HUES64 (cell line): ENCODE results near the gene PPM1D.

ENCODE experiments used
- H3K27ac ChIP-seq: 2 replicates; pipeline ENCODE4 v1.7.0; 2013; ENCODE audit warnings: low read depth, low read length, inconsistent platforms
- H3K27me3 ChIP-seq: 2 replicates; pipeline ENCODE4 v1.6.1; 2013; ENCODE audit warnings: mild to moderate bottlenecking, low read length; ENCODE audit not compliant: insufficient read depth
- H3K36me3 ChIP-seq: 2 replicates; pipeline ENCODE4 v1.6.1; 2013; ENCODE audit warnings: mild to moderate bottlenecking, low read length; ENCODE audit not compliant: insufficient read depth
- H3K4me1 ChIP-seq: 2 replicates; pipeline ENCODE4 v1.6.1; 2013; ENCODE audit warnings: mild to moderate bottlenecking, low read length, moderate library complexity; ENCODE audit not compliant: insufficient read depth
- H3K4me3 ChIP-seq: 2 replicates; pipeline ENCODE4 v1.5.1; 2013; ENCODE audit warnings: mild to moderate bottlenecking, low read length, moderate library complexity
- H3K9ac ChIP-seq: 2 replicates; pipeline ENCODE4 v1.6.1; 2013; ENCODE audit warnings: mild to moderate bottlenecking, low read depth, low read length
- H3K9me3 ChIP-seq: 2 replicates; pipeline ENCODE4 v1.6.1; 2013; ENCODE audit warnings: low read depth, low read length; ENCODE audit not compliant: insufficient read depth
- whole genome bisulfite sequencing: fragments of 150-250, 120-280 bp; methylation state at CpG from one replicate; pipeline ENCODE4 v1.1.7; 2013; ENCODE audit warnings: missing lambda C conversion rate; 5-methylcytosine and 5-hydroxymethylcytosine counted together

Gene PPM1D

DNA sequence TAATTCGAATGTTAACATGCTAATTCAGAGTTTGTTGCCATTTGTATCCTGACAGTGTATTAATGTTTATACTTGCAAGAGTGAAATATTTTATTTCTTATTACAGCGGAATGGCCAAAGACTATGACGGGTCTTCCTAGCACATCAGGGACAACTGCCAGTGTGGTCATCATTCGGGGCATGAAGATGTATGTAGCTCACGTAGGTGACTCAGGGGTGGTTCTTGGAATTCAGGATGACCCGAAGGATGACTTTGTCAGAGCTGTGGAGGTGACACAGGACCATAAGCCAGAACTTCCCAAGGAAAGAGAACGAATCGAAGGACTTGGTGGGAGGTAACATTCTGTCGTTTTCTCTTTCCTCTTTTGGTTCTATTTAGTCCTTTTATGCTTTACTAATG is 23.4 kb downstream of the PPM1D start:
- Histone ChIP-seq H3K36me3 (peaks cover 20% of the 10 kb centered on the region), H3K4me1 (no peaks in the 10 kb centered on the region), H3K27ac (no peak overlapping the region), H3K9ac (no peak overlapping the region), H3K27me3 (no peaks in the 10 kb centered on the region), H3K9me3 (no peaks in the 10 kb centered on the region), H3K4me3 (no peak overlapping the region)
- WGBS, result 97% methylated on average over 7 of the region's 9 CpGs

DNA sequence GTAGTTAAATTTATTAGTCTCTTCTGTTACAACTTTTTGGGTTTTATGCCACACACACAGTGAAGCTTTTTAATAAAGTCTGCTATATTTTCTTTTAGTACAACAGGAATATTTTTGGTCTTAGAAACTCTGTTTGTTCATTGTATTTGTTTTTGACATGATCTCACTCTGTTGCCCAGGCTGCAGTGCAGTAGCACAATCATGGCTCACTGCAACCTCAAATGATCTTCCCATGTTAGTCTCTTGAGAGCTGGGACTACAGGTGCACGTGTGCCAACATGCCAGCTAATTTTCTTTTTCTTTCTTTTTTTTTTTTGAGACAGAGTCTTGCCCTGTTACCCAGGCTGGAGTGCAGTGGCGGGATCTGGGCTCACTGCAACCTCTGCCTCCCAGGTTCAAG is 27.1 kb downstream of the PPM1D start:
- no peak overlapping the region for H3K9ac ChIP-seq
- peaks cover 27% of the 10 kb centered on the region for H3K36me3 ChIP-seq
- H3K27ac ChIP-seq, result no peak overlapping the region
- H3K4me3 ChIP-seq, result no peak overlapping the region
- 100% methylated on average over 2 of the region's 2 CpGs for WGBS
- H3K4me1 ChIP-seq, result no peaks in the 10 kb centered on the region
- H3K27me3 ChIP-seq, result no peaks in the 10 kb centered on the region
- no peaks in the 10 kb centered on the region for H3K9me3 ChIP-seq

DNA sequence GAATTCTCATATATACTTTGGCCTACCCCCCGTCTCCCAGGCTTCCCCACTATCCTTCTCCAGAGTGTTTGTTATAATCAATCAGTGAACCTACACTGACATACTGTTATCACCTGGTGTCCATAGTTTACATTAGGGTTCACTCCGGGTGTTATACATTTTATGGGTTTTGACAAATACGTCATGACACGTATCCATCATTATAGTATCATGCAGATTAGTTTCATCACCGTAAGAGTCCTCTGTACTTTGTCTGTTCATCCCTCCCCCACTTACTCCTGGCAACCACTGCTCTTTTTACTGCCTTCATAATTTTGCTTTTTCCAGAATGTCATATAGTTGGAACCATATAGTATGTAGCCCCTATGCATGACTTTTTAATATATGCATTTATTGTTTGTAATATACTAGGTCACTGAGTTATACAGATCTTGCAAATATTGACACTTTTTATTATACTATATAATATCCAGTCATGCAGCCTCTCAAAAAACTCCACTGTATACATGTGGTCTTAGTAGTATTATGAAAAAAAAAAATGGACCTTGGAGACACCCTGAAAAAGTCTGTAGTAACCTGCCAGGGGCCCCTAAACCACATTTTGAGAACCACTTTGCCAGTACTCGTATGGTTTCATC is 28.4 kb downstream of the PPM1D start:
- Histone ChIP-seq H3K27ac (no peak overlapping the region), H3K4me3 (no peak overlapping the region), H3K27me3 (no peaks in the 10 kb centered on the region), H3K9me3 (no peaks in the 10 kb centered on the region), H3K9ac (no peak overlapping the region), H3K36me3 (peaks cover 31% of the 10 kb centered on the region), H3K4me1 (no peaks in the 10 kb centered on the region)
- 94% methylated on average over 5 of the region's 6 CpGs for WGBS

DNA sequence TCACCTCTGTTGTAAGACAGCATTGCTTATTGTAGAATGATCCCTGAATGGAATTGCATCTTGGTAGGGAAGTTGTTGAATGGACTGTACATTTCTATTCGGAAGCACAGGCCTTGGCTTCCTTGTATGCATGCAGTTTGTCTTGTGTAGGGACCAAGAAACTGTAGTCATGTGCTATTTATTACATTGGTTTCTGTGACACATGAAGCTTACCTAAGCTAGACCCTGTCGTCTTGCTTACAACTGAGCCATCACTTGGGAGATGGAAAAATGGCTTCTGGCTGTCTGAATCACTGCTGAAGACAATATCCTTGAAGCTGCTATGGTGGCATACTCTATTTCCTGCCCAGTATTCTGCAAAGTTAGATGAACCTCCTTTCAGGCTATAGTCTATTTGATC is 29.1 kb downstream of the PPM1D start:
- no peaks in the 10 kb centered on the region for H3K9me3 ChIP-seq
- no peak overlapping the region for H3K9ac ChIP-seq
- 95% methylated on average over 2 of the region's 2 CpGs for WGBS
- no peaks in the 10 kb centered on the region for H3K27me3 ChIP-seq
- no peak overlapping the region for H3K27ac ChIP-seq
- no peak overlapping the region for H3K4me3 ChIP-seq
- no peaks in the 10 kb centered on the region for H3K4me1 ChIP-seq
- peaks cover 38% of the 10 kb centered on the region for H3K36me3 ChIP-seq

DNA sequence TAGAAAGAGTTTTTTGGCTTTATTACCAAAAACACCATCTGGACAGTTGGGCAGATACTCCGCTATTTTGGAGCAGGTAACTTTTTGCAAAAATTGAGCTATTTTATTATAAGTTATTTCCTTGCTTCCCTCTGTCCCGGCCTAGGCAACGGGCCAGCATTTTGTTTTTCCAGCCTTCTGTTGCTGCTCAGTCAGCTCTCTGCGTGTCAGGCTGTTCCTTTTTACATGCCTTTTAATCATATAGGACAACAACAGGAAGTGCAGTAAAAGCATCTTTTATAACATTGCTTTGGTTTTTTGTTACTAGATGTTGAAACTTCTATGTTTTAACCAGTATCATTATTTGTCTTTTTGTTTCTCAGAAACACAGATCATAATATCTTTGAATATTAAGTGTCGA is 30.4 kb downstream of the PPM1D start:
- Histone ChIP-seq H3K4me3 (no peak overlapping the region), H3K27me3 (no peaks in the 10 kb centered on the region), H3K9ac (no peak overlapping the region), H3K4me1 (no peaks in the 10 kb centered on the region), H3K27ac (no peak overlapping the region), H3K9me3 (no peaks in the 10 kb centered on the region), H3K36me3 (peaks cover 43% of the 10 kb centered on the region)
- WGBS, result 100% methylated on average over 4 of the region's 5 CpGs

DNA sequence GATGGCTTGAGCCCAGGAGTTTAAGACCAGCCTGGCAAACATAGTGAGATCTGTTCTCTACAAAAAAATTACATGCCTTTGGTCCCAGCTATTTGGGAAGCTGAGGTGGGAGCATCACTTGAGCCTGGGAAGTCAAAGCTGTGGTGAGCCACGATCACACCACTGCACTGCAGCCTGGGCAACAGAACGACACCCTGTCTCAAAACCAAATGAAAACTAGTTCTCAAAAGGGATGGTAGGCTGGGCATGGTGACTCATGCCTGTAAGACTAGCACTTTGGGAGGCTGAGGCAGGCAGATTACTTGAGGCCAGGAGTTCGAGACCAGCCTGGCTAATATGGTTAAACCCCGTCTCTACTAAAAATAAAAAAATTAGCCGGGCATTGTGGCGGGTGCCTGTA is 31.1 kb downstream of the PPM1D start:
- Histone ChIP-seq H3K9me3 (no peaks in the 10 kb centered on the region), H3K9ac (no peak overlapping the region), H3K4me1 (no peaks in the 10 kb centered on the region), H3K27ac (no peak overlapping the region), H3K36me3 (peaks cover 44% of the 10 kb centered on the region), H3K27me3 (no peaks in the 10 kb centered on the region), H3K4me3 (no peak overlapping the region)
- 95% methylated on average over 6 of the region's 6 CpGs for WGBS

DNA sequence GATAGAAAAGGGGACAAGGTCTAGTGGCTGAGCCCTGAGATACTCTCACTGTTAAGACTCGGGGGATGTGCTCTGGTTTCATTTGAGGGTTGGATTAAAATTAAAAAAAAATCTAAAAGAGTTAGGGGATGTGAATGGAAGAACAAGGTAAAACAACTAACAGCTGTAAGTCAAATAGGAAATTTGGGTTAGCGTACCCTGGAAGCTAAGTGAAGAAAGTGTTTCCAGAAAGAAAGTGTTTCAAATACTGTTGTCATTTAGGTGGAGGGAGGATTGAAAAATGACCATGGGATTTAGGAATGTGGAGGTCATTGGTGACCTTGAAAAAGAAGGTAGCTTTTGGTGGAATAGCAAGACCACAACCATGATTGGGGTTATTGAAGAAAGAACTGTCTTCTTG is 37.7 kb downstream of the PPM1D start:
- Histone ChIP-seq H3K4me1 (no peaks in the 10 kb centered on the region), H3K9ac (no peak overlapping the region), H3K9me3 (no peaks in the 10 kb centered on the region), H3K4me3 (no peak overlapping the region), H3K27me3 (no peaks in the 10 kb centered on the region), H3K36me3 (peaks cover 47% of the 10 kb centered on the region), H3K27ac (no peak overlapping the region)
- WGBS, result 95% methylated on average over 2 of the region's 2 CpGs

DNA sequence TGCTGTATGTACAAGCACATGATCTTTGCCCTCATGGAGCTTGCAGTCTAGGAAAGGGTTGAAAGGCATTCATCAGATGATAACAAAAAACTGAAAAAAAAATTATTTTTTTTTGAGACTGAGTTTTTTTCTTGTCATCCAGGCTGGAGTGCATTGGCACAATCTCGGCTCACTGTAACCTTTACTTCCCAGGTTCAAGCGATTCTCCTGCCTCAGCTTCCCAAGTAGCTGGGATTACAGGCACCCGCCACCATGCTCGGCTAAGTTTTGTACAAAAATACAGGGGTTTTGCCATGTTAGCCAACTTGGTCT is 39.0 kb downstream of the PPM1D start:
- Histone ChIP-seq H3K4me1 (no peaks in the 10 kb centered on the region), H3K4me3 (no peak overlapping the region), H3K27me3 (no peaks in the 10 kb centered on the region), H3K27ac (no peak overlapping the region), H3K9ac (no peak overlapping the region), H3K36me3 (peaks cover 40% of the 10 kb centered on the region), H3K9me3 (no peaks in the 10 kb centered on the region)
- 74% methylated on average over 4 of the region's 4 CpGs for WGBS

DNA sequence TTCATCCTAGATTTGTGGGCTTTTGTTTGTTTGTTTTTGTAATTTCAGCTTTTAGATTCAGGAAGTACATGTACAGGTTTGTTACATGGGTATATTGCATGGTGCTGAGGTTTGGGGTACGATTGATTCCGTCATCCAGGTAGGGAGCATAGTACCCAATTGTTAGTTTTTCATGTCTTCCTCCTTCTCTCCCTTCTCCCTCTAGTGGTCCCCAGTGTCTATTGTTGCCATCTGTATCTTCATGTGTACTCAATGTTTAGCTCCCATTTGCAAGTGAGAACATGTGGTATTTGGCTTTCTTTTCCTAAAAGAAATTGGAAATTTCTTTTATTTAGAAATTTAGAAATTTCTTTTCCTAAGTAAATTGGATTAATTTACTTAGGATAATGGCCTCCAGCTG is 40.5 kb downstream of the PPM1D start:
- Histone ChIP-seq H3K36me3 (peaks cover 27% of the 10 kb centered on the region), H3K4me3 (no peak overlapping the region), H3K9ac (no peak overlapping the region), H3K4me1 (no peaks in the 10 kb centered on the region), H3K27me3 (no peaks in the 10 kb centered on the region), H3K9me3 (no peaks in the 10 kb centered on the region), H3K27ac (no peak overlapping the region)
- 100% methylated on average over 2 of the region's 2 CpGs for WGBS

DNA sequence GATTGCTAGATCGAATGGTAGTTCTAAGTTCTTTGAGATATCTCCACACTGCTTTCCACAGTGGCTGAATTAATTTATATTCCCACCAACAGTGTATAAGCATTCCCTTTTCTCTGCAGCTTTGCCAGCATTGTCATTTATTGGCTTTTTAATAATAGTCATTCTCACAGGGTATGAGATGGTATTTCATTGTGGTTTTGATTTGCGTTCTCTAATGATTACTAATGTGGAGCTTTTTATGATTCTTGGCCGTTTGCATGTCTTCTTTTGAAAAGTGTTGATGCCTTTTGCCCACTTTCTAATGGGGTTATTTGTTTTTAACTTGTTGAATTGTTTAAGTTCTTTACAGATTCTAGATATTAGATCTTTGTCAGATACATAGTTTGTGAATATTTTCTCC is 41.1 kb downstream of the PPM1D start:
- Histone ChIP-seq H3K27me3 (no peaks in the 10 kb centered on the region), H3K4me1 (no peaks in the 10 kb centered on the region), H3K27ac (no peak overlapping the region), H3K36me3 (peaks cover 20% of the 10 kb centered on the region), H3K9ac (no peak overlapping the region), H3K9me3 (no peaks in the 10 kb centered on the region), H3K4me3 (no peak overlapping the region)
- WGBS, result 88% methylated on average over 3 of the region's 3 CpGs

DNA sequence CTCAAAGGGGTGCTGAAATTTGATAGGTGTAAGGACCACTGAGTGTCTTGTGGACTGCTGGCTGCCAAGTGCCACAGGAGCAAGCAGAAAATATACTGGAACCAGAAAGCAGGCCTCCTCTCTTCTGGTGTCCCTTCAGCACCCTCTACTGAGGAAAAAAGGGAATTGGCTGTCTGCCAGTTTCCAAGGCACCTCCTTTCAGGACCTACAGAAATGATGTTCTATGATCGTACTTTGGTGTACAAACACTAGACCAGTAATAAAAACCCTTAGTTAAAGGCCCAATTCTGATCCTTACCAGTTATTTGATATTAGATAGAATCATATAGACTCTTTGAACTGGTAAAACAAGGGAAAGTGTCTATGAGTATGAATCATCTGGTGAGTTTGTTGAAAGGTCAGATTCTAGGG is 41.8 kb downstream of the PPM1D start:
- Histone ChIP-seq H3K4me3 (no peak overlapping the region), H3K9me3 (no peaks in the 10 kb centered on the region), H3K9ac (no peak overlapping the region), H3K36me3 (peaks cover 14% of the 10 kb centered on the region; the same call in 1 of the 2 replicates), H3K27me3 (no peaks in the 10 kb centered on the region), H3K4me1 (no peaks in the 10 kb centered on the region), H3K27ac (no peak overlapping the region)
- WGBS, result 89% methylated on average over 1 of the region's 1 CpG

DNA sequence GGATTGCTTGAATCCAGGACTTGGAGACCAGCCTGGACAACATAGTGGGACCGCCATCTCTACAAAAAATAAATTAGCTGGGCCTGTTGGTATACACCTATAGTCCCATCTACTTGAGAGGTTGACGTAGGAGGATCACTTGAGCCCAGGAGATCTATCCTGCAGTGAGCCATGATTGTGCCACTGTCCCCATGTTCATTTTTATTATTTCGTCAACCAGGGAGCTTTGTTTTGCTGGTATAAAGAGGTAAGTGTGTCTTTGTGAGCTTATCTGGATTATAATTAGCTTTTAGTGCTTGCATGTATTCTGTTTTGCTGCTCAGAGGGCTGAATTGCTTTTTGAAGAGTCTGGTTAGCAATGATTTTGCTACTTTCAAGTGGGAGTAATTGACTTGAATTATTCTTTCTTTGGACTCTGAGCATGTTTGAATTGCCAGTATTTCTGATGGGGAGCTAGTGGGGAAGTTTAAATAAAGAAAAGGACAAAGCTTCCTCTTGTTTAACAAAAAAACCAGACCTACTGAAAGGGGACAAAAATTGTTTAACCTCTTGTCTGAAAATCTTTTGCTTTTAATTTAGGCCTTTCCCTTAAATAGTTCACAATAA is 46.0 kb downstream of the PPM1D start:
- 97% methylated on average over 3 of the region's 3 CpGs for WGBS
- H3K9ac ChIP-seq, result no peak overlapping the region
- no peaks in the 10 kb centered on the region for H3K27me3 ChIP-seq
- peaks cover 32% of the 10 kb centered on the region for H3K36me3 ChIP-seq
- H3K4me3 ChIP-seq, result no peak overlapping the region
- H3K4me1 ChIP-seq, result no peaks in the 10 kb centered on the region
- no peak overlapping the region for H3K27ac ChIP-seq
- H3K9me3 ChIP-seq, result no peaks in the 10 kb centered on the region
